GM19452 (cell line): ENCODE results near the gene MYMX.
"Not testable (repeated sequence)": the region's sequence is repeated elsewhere in the genome, so short reads cannot be mapped to it uniquely, and the experiment has no call there.

Experiments used
- ATAC-seq: cut with Tn5 transposase; IDR thresholded peaks from one replicate; pipeline ENCODE4 v1.9.1; 2021; ENCODE audit not compliant: unreplicated experiment

The MYMX gene

GRCh38 chr6:44230034-44230675, 13.4 kb downstream of the MYMX start:
- no peak for ATAC-seq

GRCh38 chr6:44231426-44231825, 14.7 kb downstream of the MYMX start:
- ATAC-seq = not testable (repeated sequence)

- no peak for ATAC-seq
Observed at GRCh38 chr6:44232676-44233566, 16.2 kb downstream of the MYMX start.

GRCh38 chr6:44233567-44234100, 16.9 kb downstream of the MYMX start:
- no peak for ATAC-seq

- no peak for ATAC-seq
Observed at GRCh38 chr6:44234101-44235025, 17.6 kb downstream of the MYMX start.

GRCh38 chr6:44235269-44235668, 18.5 kb downstream of the MYMX start:
- ATAC-seq = no peak

- no peak for ATAC-seq
Observed at GRCh38 chr6:44235891-44236516, 19.3 kb downstream of the MYMX start.

- ATAC-seq = peak; percentile 55
Observed at GRCh38 chr6:44237021-44237812, 20.5 kb downstream of the MYMX start.

- ATAC-seq = peak; percentile 93
Observed at GRCh38 chr6:44237813-44238433, 21.2 kb downstream of the MYMX start.

- ATAC-seq = no peak
Observed at GRCh38 chr6:44238687-44239350, 22.1 kb downstream of the MYMX start.

- no peak for ATAC-seq
Observed at GRCh38 chr6:44243345-44243744, 26.6 kb downstream of the MYMX start.

GRCh38 chr6:44245391-44245911, 28.7 kb downstream of the MYMX start:
- ATAC-seq = no peak

GRCh38 chr6:44245912-44246662, 29.4 kb downstream of the MYMX start:
- ATAC-seq = peak; percentile 44

- ATAC-seq = peak; percentile 68
Observed at GRCh38 chr6:44246663-44247337, 30.1 kb downstream of the MYMX start, which contains the start of gene HSP90AB1. Gene HSP90AB1 (plus strand): TSS chr6:44247101. CDS start chr6:44248630, 1,529 bp downstream.

- peak; percentile 42 for ATAC-seq
Observed at GRCh38 chr6:44247338-44248302, 30.9 kb downstream of the MYMX start.

GRCh38 chr6:44248579-44248978, 31.9 kb downstream of the MYMX start:
- ATAC-seq = no peak
